Putamen (tissue), 1 donor: ENCODE results near the gene ATP10D.

ENCODE experiments used
- DNase-seq: peaks from one replicate; pipeline ENCODE4 v3.0.0-alpha.2; 2016; ENCODE audit warnings: low spot score

ATP10D gene

GRCh38 chr4:47590325-47590724, 105.2 kb downstream of the ATP10D start:
- no peak for DNase-seq

GRCh38 chr4:47597696-47598095, 112.6 kb downstream of the ATP10D start:
- DNase-seq, result no peak

- DNase-seq, result no peak
Observed at GRCh38 chr4:47598320-47598719, 113.2 kb downstream of the ATP10D start.

- DNase-seq, result no peak
Observed at GRCh38 chr4:47598896-47599295, 113.8 kb downstream of the ATP10D start.

GRCh38 chr4:47606482-47606881, 121.4 kb downstream of the ATP10D start:
- no peak for DNase-seq

- DNase-seq, result no peak
Observed at GRCh38 chr4:47612116-47613023, 127.3 kb downstream of the ATP10D start.

- DNase-seq, result no peak
Observed at GRCh38 chr4:47615385-47615784, 130.3 kb downstream of the ATP10D start.

GRCh38 chr4:47617607-47618006, 132.5 kb downstream of the ATP10D start:
- no peak for DNase-seq

GRCh38 chr4:47619691-47620090, 134.6 kb downstream of the ATP10D start:
- no peak for DNase-seq

- no peak for DNase-seq
Observed at GRCh38 chr4:47621181-47621580, 136.1 kb downstream of the ATP10D start.

- DNase-seq, result no peak
Observed at GRCh38 chr4:47624031-47624441, 139.0 kb downstream of the ATP10D start.

GRCh38 chr4:47631161-47631560, 146.1 kb downstream of the ATP10D start:
- no peak for DNase-seq

GRCh38 chr4:47639531-47639930, 154.5 kb downstream of the ATP10D start:
- DNase-seq, result no peak

GRCh38 chr4:47640911-47641310, 155.8 kb downstream of the ATP10D start:
- DNase-seq, result no peak

GRCh38 chr4:47641755-47642154, 156.7 kb downstream of the ATP10D start:
- DNase-seq, result no peak

GRCh38 chr4:47642191-47642830, 157.2 kb downstream of the ATP10D start:
- no peak for DNase-seq
